MCF 10A (cell line): Measurements from ENCODE around the gene ARL6IP4. TPM values are rescaled to one million over a fixed set of nuclear protein-coding genes. Genes with fewer than 3 reads are reported as not detected.

ENCODE experiments used
- BruUV-seq: library from RNA; stranded (reverse); fragments of 400-500 nt; replicated peaks from 2 replicates; lab custom pipeline; 2021; lab: Mats Ljungman, UMichigan
- CTCF ChIA-PET: fragments of 300-600 bp; sonication (Branson Sonifier 250); formaldehyde crosslinking; extraction: SDS; loops from one replicate; lab custom pipeline; 2021; ENCODE audit warnings: antibody characterized with exemption, inconsistent platforms; lab: Yijun Ruan, JAX
- POLR2A ChIA-PET: fragments of 300-600, 350-650 bp; sonication (Branson Sonifier 250); formaldehyde crosslinking; extraction: SDS; loops from one replicate; lab custom pipeline; 2020; ENCODE audit warnings: antibody characterized with exemption, inconsistent platforms; lab: Yijun Ruan, JAX
- DNase-seq: peaks from one replicate; pipeline ENCODE4 v3.0.0-alpha.2; 2018; ENCODE audit not compliant: unreplicated experiment
- H3K27ac Mint-ChIP-seq: one replicate; pipeline ENCODE4 v1.8.0; 2022; ENCODE audit warnings: mild to moderate bottlenecking, low read depth, mixed read lengths; ENCODE audit not compliant: unreplicated experiment
- H3K27me3 Mint-ChIP-seq: one replicate; pipeline ENCODE4 v1.8.0; 2022; ENCODE audit warnings: mixed read lengths; ENCODE audit not compliant: insufficient read depth, unreplicated experiment
- H3K36me3 Mint-ChIP-seq: one replicate; pipeline ENCODE4 v1.8.0; 2022; ENCODE audit warnings: mild to moderate bottlenecking, moderate library complexity, mixed read lengths; ENCODE audit not compliant: insufficient read depth, unreplicated experiment
- H3K4me1 Mint-ChIP-seq: one replicate; pipeline ENCODE4 v1.8.0; 2022; ENCODE audit warnings: mixed read lengths; ENCODE audit not compliant: insufficient read depth, unreplicated experiment
- H3K4me3 Mint-ChIP-seq: one replicate; pipeline ENCODE4 v1.8.0; 2022; ENCODE audit warnings: mild to moderate bottlenecking, moderate library complexity, mixed read lengths; ENCODE audit not compliant: unreplicated experiment
- H3K9me3 Mint-ChIP-seq: one replicate; pipeline ENCODE4 v1.8.0; 2022; ENCODE audit warnings: mixed read lengths; ENCODE audit not compliant: unreplicated experiment
- intact Hi-C: fragments of 100-400 bp; cut with micrococcal nuclease; formaldehyde crosslinking; loops from 2 replicates; pipeline ENCODE4 v1.14.1; 2022
- total RNA-seq: library from RNA; stranded (reverse); gene quantifications from 2 replicates; pipeline ENCODE4 v1.2.3, GENCODE V29; 2022
- TF ChIP-seq, protein P1 (sequence below): fragments of 200-600 bp; IDR thresholded peaks from one replicate; pipeline ENCODE4 v1.8.0; 2022; ENCODE audit warnings: antibody characterized with exemption, mild to moderate bottlenecking; ENCODE audit not compliant: unreplicated experiment

The ARL6IP4 gene
- total RNA-seq, 1 experiment from 2014 or later: 198 TPM

DNA sequence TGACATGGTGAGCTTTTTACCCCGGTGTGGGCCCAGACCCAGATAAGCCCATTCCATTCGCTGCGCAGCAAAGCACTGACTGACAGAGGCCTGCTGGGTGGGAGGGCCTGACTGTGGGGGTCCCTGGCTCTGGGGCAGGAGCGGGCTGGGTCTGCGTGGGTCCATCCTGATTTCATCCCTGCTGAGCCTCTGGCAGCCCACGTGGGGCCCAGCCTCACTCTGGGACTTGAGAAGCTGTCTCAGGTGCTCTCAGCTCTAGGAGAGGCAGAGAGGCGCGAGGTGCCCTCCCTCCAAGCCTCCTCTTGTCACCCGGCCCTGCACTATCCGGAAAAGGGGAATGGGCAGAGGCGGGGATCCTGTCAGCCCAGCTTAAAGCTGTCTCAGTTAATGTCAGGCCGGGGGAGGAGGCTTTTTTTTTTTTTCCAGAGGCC, 15.1 kb upstream of the ARL6IP4 start:
- Mint-ChIP-seq H3K9me3 (no peaks in the 10 kb centered on the region), H3K4me3 (peak overlapping the region; percentile 72), H3K36me3 (no peaks in the 10 kb centered on the region), H3K4me1 (no peaks in the 10 kb centered on the region), H3K27ac (no peak overlapping the region), H3K27me3 (no peaks in the 10 kb centered on the region)
- no TSS peak for BruUV-seq
- POLR2A ChIA-PET: interaction anchor here (0.6 to 2.8 kb wide), 11 partner anchors 9 to 464 kb away, joined by 3 to 26 read pairs (median 5); partner anchors contain the start of genes MPHOSPH9, MTRFR and OGFOD2
- DNase-seq: no peak
- TF ChIP-seq, protein P1, sequence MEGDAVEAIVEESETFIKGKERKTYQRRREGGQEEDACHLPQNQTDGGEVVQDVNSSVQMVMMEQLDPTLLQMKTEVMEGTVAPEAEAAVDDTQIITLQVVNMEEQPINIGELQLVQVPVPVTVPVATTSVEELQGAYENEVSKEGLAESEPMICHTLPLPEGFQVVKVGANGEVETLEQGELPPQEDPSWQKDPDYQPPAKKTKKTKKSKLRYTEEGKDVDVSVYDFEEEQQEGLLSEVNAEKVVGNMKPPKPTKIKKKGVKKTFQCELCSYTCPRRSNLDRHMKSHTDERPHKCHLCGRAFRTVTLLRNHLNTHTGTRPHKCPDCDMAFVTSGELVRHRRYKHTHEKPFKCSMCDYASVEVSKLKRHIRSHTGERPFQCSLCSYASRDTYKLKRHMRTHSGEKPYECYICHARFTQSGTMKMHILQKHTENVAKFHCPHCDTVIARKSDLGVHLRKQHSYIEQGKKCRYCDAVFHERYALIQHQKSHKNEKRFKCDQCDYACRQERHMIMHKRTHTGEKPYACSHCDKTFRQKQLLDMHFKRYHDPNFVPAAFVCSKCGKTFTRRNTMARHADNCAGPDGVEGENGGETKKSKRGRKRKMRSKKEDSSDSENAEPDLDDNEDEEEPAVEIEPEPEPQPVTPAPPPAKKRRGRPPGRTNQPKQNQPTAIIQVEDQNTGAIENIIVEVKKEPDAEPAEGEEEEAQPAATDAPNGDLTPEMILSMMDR: no peak
- CTCF ChIA-PET: interaction anchor here (0.5 to 3.9 kb wide), 4 partner anchors 12 to 104 kb away, joined by 3 to 15 read pairs (median 4); partner anchors contain the start of gene VPS37B
- intact Hi-C loops: no loop called here

DNA sequence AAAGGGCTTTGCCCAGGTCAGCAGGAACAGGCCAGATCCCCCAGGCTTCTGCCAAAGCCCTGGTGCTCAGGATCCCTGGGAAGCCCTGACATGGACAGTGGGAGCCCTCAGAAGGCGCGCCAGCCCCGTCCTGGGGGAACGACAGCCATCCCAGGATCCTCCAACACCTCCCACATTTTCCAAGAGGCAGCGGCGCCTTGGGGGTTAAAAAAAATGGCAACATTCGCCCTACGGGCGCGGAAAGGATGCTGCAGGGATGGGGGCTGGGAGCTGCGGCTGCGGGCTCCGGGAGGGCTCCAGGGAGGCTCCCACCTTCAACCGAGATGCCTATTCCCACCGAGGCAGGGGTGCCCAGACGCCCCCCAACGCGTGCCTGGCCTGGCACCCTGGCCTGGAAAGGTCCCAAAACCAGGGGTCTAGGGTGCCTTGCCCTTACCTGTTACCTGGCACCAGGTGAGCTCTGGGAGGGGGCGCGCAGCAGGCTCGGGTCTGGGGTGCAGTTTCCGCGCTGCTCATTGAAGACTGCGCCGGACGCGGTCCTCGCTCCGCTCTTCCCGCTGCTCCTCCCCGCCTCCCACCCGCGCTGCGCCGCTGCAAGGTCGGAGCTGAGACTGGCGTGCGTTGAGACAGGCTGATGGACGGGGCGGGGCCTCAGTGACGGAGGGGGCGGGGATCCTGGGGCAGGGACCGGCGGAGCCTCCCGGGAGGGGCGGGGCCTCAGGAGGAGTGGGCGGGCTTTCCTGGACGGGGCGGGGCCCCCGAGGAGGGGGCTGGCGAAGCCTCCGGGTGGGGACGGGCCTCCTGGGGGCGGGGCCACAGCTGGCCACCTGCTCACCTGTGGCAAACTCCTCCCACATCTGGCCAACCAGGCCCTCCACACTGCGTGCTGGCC, 14.4 kb upstream of the ARL6IP4 start, which contains the start of gene ABCB9:
Gene ABCB9, minus strand, starts transcription at position 613 of the 892 bp plus-strand sequence. CDS start 6,228 bp downstream, outside the sequence.
- no peaks in the 10 kb centered on the region for H3K4me1 Mint-ChIP-seq
- no peaks in the 10 kb centered on the region for H3K36me3 Mint-ChIP-seq
- H3K9me3 Mint-ChIP-seq: no peaks in the 10 kb centered on the region
- POLR2A ChIA-PET: interaction anchor here (0.7 to 2.8 kb wide), 14 partner anchors 10 to 1006 kb away, joined by 3 to 26 read pairs (median 5); partner anchors contain the start of genes ARL6IP4, CCDC92, MPHOSPH9 and MTRFR
- peak within 1 kb of the TSS; percentile 72 for H3K4me3 Mint-ChIP-seq
- intact Hi-C loops: no loop called here
- TF ChIP-seq, protein P1: no peak
- peak; percentile 92 for DNase-seq
- H3K27me3 Mint-ChIP-seq: no peaks in the 10 kb centered on the region
- no TSS peak for BruUV-seq
- H3K27ac Mint-ChIP-seq: no peak within 1 kb of the TSS
- CTCF ChIA-PET: interaction anchor here (0.6 to 3.9 kb wide), 5 partner anchors 13 to 1067 kb away, joined by 3 to 15 read pairs (median 4); no protein-coding TSS in a partner anchor

GRCh38 chr12:122966743-122967550, 13.5 kb upstream of the ARL6IP4 start:
- POLR2A ChIA-PET: interaction anchor here (0.7 to 2.8 kb wide), 15 partner anchors 9 to 1005 kb away, joined by 3 to 26 read pairs (median 4); partner anchors contain the start of genes ARL6IP4, CCDC92, MPHOSPH9 and MTRFR
- CTCF ChIA-PET: interaction anchor here (0.6 to 3.9 kb wide), 7 partner anchors 13 to 1068 kb away, joined by 3 to 15 read pairs (median 4); no protein-coding TSS in a partner anchor
- TF ChIP-seq, protein P1: no peak

More at GRCh38 chr12:122966743-122967550, 13.5 kb upstream of the ARL6IP4 start:
- Mint-ChIP-seq H3K9me3 (no peaks in the 10 kb centered on the region), H3K4me1 (no peaks in the 10 kb centered on the region), H3K36me3 (no peaks in the 10 kb centered on the region), H3K4me3 (peak overlapping the region; percentile 72), H3K27ac (no peak overlapping the region), H3K27me3 (no peaks in the 10 kb centered on the region)
- no peak for DNase-seq
- BruUV-seq: no TSS peak
- intact Hi-C loops: no loop called here
